GM04504 (cell line): ENCODE measurements around the gene MTMR1.

Source experiments
- DNase-seq: peaks from one replicate; pipeline ENCODE4 v3.0.0-alpha.2; 2012; ENCODE audit warnings: low read depth

MTMR1 gene

DNA sequence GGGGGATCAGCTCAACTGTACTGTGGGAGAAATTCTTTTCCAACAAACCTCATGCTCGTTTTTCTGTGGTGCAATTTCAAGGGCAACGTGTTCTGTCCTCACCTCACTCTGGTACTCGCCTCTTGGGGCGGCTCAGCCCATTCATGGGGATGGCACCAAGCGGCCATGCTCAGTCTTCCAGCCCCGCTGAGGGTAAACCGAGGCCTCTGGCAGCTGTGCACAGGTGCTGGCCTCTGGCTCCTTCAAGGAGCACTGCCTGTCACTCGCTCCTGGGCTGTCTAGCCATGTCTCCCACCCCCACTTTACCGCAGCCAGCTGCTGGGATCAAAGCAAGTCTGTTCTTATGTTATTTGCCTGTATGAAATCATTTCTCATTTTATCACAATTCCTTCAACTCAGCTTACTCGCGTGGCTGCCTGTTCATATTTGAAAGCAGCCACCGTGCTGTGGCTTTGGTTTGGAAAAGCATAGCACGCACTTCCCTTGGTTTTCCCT lies 70.2 kb downstream of the MTMR1 start:
- no peak for DNase-seq

DNA sequence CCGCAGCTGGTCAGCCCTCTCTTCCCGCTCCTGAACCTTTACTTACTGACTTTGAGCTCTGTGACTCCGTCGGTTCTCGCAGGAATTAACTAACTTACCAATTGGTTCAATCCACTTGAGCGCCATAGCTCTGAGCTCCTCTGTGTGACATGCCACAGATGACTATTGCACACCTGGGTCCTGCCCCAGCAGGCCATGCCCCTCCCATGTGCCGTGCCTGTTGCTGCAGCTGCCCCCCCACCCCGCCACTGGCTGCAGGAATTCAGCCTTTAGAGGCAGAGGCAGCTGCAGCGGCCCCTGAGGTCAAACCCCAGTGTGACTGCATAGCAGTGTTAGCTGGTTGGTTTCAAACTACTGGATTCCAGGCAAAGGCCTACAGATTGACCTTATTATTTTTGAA lies 70.6 kb downstream of the MTMR1 start:
- DNase-seq: no peak

DNA sequence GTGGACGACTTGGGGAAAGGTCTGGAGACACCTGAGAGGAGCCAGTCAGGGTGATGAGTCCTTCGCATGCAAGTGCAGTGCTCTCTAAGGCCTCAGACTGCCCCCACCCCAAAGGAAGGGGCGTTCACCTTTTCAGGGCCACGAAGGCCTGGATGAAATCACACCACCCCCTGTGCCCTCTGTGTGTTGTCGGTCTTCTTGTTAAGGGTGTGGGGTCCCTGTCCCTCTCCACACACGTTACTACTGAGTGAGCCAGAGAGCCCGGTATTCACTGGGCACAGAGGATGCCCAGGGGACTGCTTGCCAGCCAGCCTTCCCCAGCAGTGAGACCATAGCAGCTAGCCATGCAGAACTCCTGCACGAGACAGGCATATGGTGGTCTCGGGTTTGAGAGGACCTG lies 72.0 kb downstream of the MTMR1 start:
- DNase-seq: no peak

DNA sequence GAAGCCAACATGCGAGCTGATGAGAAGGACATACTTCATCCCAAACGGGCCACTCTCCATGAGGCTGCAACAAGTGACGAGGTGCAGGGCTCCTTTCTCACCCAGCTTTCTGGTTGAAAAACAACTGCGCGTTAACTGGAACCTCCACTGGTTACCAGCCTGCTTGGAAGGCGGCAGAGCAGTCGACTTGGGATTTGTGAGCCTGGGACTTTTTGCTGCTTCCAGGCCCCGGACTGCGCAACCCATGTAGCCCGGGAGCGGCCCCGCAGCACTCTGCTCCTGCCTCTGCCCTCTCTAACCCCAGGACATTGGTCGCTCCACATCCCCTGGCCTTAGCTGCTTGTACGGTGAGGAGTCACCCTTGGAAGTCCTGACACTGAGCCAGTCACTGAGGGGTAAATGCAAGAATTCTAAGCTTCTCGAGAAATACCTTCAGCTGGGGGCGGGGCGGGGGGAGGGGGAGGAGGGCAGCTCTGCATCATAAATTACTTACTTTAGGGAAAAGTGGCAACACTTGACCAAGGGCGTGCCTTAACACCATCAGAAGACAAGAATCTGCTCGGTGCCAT lies 72.7 kb downstream of the MTMR1 start:
- DNase-seq: no peak

DNA sequence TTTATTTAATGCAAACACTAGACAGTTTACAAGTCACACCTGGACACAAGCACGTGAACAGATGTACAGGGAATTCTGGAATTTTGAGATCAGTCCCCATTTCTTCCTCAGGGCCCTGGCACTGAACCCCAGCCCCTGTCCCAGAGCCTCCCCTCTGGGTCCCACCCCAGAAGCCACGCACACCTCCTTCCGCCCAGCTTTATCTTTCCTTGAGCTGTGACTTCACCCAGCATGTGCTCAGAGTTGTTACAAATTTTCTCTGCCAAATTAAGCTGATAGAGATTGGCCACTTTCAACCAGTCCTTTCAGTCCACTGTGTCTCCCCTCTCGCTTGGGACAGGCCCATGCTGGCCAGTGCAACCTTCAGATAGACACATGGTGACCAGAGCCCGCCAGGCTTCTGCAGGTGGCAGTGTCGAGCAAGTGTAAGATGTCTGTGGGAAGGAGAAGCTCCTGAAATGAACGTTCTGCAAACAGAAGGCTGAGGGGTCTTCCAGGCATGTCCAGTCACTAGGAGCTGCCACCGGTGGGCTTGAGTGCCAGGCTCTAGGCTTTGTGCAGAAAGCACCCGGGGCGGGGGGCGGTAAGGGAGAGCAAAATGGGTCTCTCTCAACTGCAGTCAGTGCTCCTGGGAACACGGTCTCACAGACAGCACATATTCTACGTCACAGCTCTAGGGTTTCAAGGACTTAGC lies 73.3 kb downstream of the MTMR1 start:
- no peak for DNase-seq

DNA sequence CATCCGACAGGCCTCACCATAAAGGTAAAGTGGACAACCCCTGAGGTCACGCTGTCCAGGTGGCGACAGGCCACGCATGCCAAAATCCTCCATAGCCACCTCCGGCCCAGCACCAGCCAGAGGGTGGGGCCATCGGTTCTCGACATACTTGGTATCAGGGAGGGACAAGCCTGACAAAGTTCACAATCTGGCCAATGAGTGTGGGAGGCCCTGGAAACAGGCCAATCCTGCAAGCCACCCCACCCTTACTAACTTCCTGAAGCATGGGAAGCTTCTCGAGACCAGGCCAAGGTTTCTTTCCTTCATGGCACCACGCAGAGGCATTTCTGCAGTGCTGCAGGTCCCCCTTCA lies 73.8 kb downstream of the MTMR1 start:
- DNase-seq: no peak

DNA sequence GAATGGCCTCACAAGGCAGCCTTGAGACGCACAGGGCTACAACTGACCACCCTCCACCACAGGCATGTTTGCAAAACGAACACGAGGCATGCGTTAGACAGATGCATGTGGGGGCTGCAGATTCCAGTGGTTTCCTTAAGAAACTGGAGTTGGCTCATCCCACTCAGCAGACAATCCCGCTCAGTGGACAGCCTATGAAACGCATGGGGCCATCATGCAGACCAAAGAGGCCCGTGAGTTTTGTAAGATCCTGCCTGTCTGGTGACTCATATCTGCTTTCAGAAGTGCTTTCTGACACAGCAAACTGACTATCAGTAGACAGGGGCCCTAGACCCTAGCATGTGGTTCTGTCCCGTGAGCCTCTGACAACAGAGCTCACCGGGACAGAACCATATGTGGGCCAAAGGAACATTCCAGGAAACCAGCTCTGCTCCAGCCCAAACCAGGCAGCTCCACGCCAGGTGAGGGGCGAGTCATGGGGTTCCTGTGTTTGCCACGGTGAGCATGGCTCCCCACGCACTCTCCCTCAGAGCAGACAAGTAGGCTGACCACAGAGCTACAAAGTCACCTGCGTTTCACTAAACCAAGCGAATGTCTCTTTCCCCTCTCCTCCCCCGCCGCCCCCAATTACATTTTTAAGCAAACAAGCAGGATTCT lies 74.4 kb downstream of the MTMR1 start:
- DNase-seq: peak; percentile 70

DNA sequence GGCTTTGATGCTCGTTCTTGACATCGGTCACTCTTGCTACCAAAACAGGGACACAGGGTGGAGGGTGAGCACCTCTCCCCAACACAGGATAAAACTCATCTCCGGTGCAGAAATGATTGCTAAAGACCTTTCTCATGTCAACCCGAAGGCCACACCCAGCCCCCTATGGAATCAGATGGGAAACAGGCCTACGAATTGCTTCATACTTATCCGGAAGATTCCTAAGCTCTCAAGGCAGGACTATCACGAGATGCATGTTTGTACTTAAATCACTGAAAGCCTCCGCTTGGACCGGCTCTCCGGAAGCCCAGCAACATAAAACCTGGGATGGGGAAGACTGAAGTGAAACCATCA lies 74.9 kb downstream of the MTMR1 start:
- peak; percentile 35 for DNase-seq

DNA sequence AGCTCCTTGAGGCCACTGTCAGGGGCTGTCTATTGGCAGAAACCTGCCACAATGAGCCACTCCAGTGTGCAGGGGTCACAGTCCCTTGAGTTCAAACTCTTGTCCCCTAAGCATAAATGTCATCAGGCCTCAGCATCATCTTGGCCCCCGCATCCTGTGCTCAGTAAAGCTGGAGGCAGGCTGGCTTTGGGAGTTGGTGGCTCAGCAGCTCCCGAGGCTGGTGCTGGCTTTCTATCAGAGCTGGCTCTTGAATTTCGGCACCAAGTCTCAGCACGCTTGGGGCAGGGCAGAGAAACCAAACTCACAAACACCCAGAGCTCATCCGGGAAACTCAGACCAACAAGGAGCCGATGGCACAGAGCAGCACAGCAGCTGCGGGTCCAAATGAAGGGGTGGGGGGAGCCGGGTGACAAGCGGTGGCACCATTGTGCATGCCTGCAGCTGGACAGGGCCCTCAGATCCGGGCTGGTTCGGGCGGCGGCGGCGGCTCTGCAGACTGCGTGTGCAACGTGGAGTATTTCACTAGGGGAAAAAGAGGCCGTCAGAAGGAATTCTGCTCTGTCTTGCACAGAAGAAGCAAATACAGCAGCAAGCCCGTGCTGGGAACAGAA lies 75.5 kb downstream of the MTMR1 start:
- DNase-seq: no peak

DNA sequence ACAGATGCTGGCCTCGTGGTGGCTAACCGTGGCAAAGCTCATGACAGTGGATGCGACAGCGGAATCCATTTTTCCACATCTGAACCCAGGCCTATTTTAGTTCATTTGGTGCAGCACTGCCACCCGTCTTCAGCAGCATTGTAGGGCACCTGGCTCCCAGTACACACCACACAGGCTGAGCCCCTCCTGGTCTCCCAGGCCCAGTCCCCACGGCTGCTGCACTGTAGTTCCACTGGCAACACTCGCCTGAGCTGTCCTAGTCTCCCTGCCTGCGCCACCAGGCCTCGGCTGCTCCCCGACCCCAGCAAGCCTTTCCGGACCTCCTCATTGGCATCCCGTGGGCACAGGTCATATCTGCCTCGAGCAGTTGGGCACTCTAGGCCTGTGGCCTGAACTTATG lies 76.2 kb downstream of the MTMR1 start:
- DNase-seq: no peak

DNA sequence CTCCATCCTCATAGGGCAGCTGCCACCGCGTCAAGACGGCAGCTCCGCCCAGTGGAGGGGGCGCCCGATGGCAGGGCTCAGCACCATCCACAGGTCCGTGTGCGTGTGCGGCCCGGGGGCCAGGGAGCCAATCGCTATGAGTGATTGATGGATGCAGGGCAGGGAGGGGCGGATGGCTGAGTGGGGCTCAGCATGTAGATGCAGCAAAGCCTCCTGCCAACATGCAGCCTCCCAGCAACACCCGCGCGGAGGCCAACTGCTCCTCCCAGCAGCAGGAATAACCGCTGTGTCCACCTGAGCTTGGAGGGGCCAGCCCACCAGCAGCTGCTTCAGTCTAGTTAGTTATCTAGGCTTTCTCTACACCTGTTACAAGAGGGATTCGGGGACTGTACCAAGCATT lies 77.4 kb downstream of the MTMR1 start:
- no peak for DNase-seq

DNA sequence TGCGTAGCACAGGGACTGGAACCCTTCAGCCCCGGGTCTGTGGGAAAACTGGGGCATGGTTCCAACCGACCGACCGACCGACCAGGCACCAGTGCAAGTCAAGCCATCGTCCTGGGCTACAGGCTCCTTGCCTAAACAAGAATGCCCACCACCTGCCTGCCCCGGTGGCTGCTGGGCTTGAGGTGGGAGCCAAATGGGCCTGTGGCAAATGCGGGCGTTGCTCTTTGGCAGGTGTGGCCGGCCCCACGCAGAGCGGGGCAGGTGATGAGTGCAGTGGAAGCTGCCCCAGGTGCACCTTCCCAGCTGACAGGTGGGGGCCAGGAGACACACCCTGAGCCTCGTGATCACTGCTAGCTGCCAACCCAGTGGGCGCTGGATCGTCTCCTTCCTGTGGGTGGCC lies 77.9 kb downstream of the MTMR1 start:
- DNase-seq: no peak

DNA sequence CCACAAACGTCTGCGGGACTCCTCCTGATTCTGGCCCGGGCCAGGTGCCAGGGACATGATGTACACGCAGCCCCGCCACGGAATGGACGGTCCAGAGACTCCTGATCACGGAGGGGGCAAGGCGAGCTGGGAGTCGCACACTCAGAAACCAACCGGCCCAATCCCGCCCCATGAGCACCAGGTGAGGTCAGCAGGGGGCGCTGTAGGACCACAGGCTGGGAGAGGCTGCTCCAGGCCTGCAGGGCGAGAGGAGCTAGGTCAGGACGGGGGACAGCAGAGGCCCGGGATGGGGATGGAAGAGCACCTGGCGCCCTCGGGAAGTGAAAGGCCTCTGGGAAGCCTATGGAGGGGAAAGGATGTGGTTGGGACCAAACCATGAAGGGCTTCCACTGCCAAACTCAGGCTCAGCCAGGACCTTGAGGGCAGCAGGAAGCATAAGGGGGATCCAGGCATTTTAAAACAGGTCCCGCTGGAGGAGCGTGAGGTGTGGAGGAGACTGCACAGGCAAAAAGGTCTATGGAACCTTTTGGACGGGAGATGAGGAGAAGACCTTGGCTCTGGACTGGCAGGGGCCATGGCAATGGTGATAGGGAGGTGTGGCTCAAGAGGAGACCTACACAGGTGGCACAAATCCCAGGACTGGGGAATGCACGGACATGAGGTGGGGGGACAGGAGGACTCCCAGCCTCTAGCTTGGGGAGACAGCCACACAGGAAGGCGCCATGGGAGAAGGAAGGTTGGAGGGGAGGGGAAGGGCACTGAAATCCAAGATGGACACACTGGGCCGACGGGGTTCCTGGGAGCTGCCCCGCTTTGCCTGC lies 79.2 kb downstream of the MTMR1 start:
- DNase-seq: peak; percentile 32

DNA sequence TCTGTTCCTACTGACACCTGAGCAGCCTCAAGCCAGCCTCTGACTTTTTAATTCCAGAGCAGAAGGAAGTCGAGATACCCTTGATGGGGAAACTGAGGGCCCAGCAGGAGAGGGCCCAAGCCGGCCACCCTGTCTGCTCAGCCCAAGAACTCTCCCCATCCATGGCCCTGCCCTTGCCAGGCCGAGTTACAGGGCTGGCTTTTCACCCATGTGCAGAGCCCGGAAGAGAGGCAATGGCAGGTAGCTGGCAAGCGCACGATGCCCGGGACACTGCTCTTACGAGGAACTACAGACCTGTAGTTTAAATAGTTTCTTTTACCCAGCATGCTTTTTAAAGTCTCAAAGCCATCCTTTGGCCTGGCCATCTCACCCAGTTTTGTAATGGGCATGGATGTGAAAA lies 79.9 kb downstream of the MTMR1 start:
- no peak for DNase-seq

DNA sequence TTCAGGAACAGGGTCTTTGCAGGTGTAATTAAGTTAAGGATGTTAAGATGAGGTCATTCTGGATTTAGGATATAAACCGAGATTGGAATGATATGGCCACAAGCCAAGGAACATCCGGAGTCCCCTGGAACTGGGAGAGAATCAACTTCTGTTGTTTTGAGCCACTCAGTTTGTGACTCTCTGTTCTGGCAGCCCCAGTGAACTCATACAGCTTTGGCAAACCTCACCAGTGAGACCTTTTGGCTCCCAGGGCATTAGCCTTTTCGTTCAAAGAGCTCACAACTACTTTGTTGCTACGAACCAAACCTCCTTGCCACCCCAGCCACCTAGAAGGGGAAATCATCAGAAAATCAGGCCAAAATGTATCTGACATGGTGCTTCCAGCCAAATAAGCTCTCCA lies 80.4 kb downstream of the MTMR1 start:
- DNase-seq: no peak

DNA sequence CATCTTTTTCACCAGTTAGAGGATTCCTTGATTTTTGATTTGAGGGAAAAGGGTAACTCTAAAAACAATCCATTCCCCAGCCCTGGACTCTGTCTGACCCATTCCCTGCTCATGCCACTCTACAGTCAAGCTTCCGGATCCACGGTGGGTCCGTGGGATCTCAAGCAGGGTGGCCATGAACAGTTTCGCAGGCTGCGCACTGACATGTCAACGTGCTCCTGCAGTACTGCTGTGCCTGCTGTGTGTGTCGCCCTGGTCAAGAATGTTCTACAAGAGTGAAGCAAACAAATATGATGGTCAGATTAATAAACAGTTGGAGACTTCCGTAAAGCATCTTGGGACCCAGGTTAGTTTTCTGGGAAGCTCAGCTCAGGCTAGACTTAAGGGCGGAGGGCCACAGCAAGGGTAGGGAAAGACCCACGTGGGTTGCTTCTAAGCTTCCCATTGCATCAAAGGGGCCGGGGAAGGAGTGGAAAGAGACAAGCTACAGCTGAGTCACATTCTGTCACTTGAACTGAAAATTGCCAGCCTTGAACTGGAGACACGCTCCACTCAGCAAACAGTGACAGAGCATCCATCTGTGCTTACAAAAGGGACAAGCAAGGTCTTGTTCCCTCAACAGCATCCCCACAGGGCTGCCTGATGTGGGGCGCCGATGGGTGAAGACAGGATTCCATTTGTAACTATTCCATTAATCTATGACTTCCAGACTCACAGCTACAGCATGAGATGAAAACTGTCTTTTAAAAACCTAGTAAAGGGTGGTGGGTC lies 81.8 kb downstream of the MTMR1 start:
- DNase-seq: no peak

DNA sequence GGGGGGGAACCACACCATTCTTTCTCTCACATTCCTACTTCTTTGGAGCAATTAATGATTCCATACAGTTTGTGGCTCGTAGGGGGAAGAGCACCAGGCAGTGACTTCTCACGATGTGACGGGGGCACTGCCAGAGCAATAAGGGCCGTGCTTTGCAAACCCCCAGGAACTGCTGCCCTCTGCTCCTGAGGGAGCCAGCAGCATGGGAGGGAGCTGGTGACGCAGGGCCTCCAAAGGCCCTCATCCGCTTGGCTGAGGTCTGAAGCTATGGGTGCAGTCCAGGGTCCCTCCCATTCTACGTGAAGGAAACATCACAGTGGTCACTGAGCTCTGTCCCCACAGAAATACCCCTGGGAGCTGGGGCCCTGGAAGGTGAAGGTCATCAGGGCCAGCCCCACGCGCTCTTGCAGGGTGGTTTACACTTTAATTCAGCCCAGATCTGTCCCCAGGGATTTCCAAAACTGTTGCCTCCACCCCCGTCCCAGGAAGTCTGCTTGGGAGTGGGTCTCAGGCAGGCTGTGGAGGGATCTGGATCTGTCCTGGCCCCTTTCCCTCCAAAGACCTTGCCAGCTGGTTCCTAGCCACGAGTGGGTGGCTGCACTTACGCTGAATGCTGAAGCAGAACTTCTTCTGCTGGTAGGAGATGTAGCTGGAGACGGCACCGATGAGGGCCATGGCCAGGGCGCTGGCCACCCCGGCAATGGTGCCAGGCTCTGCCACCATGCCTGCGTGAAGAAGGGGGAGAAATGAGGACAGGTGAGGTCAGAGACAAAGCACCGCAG lies 82.6 kb downstream of the MTMR1 start:
- no peak for DNase-seq

DNA sequence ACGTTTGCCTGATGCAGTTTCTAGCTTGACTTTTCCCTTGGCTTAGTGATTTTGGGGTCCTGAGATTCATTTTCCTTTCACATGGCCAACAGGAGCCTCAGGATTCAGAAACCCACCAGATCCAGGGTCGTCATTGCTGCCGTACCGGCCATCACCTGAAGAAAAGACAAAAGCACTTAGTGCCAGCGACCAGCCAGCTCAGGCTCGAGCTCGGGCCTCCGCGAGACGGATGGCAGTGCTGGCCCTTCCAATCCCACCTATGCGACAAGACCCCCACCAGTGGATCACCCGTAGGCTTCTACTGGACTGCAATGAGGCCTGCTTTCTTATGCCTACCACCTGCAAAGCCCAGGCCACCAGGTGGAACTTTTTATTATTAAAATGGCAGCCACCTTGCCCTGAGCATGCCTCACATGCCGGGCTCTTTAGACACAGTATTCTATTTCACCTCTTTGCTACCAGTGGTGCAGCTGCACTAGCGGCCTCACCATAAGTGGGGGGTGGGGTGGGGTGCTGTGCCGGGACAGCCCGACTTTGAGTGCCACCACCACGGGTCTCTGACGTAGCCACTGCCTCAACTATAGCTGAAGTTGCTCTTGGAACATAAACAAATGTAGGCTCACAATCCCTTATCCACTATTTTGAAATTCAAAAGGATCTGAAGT lies 84.3 kb downstream of the MTMR1 start:
- DNase-seq: no peak

DNA sequence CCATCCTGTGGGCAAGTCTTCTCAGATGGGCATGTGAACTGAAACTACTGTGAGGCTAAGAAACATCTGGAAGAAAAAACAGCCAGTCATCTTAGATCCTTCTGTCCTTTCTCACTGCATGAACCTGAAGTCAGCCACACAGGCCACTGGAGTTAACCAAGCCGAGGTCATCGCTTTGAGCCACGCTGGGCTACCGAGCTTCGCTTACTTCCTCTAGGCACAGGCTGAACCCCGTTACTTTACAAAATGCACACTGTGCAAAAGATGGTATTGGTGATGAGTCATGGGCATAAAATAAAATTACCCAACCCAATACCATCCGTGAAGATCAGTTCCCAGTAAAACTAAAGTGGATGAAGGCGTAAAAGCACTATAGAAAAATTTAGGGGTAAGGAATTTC lies 86.2 kb downstream of the MTMR1 start:
- DNase-seq: no peak

DNA sequence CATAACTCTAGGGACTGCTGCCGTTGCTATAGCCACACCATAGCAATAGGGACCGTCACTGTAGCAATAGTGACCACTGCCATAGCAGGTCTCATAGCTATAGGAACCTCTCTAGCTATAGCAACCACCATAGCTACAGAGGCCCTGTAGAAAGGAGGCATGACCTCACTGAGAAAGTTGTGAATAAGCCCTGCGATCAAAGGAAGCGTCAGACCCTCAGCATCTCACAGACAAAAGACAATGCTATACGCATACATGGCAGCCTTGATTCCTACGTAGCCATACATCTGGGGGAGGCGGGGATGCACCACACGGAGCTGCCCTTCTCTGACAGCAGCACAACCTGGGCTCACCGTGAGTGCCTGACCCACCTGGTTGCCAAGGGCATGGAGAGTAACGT lies 88.5 kb downstream of the MTMR1 start:
- DNase-seq: no peak
